Measurements from ENCODE around the gene MGAT5. TPM values are rescaled to one million over a fixed set of nuclear protein-coding genes. Genes with fewer than 3 reads are reported as not detected.

MGAT5 gene
- total RNA-seq, 1 experiment from 2014 or later = 34.0 TPM

- ATAC-seq = no peak
- intact Hi-C loops (cut with micrococcal nuclease) = no loop called here
- Histone ChIP-seq H3K27me3 (ENCODE audit: insufficient read depth, low read length) (no peaks in the 10 kb centered on the region), H3K4me1 (ENCODE audit: control insufficient read depth in 1 of 2, insufficient read depth in 2 of 2, low read length in 2 of 2) (no peaks in the 10 kb centered on the region), H3K9ac (ENCODE audit: low read length) (no peak overlapping the region), H3K9me2 (ENCODE audit: insufficient read depth) (no peaks in the 10 kb centered on the region), H3K4me3 (replicated peaks in 1 of 2; ENCODE audit: low read depth in 1 of 2, low read length in 2 of 2) (no peak overlapping the region), H3K27ac (ENCODE audit: low read depth, low read length) (no peak overlapping the region), H3K79me2 (ENCODE audit: insufficient read depth, low read length) (no peaks in the 10 kb centered on the region), H4K20me1 (ENCODE audit: insufficient read depth) (no peaks in the 10 kb centered on the region), H3K9me3 (ENCODE audit: control insufficient read depth in 1 of 2, insufficient read depth in 1 of 2, low read depth in 1 of 2, low read length in 2 of 2) (no peaks in the 10 kb centered on the region), H3K36me3 (ENCODE audit: control insufficient read depth in 1 of 2, insufficient read depth in 2 of 2, low read length in 2 of 2) (no peaks in the 10 kb centered on the region), H3K4me2 (ENCODE audit: low read length) (no peak overlapping the region), H2AFZ (ENCODE audit: low read depth, low read length, poor library complexity, severe bottlenecking) (no peak overlapping the region)
- TF ChIP-seq ATF3 (IDR thresholded peaks at IDR 0.05) (no peak), ELF1 (IDR thresholded peaks at IDR 0.05; ENCODE audit: borderline replicate concordance, low read depth) (no peak), SIN3A (IDR thresholded peaks at IDR 0.05; ENCODE audit: low read depth) (no peak), JUND (IDR thresholded peaks at IDR 0.05) (no peak), REST (IDR thresholded peaks at IDR 0.05; ENCODE audit: low read depth) (no peak), MAX (IDR thresholded peaks at IDR 0.05) (no peak)
- no TSS peak for BruUV-seq (replicated peaks)
- ChIA-PET RAD21 (ENCODE audit: low non-redundant PET in 1 of 2, low total read pairs in 2 of 2, uncharacterized antibody in 2 of 2, unreplicated experiment in 2 of 2) (no interaction called here), CTCF (no interaction called here), POLR2A (no interaction called here)
- no peak for DNase-seq (ENCODE audit: low read depth, low spot score)
Measured at GRCh38 chr2:134288814-134289213, 34.9 kb downstream of the MGAT5 start.

- no peaks in the 10 kb centered on the region for H4K20me1 ChIP-seq (ENCODE audit: insufficient read depth)
- RAD21 ChIA-PET (ENCODE audit: low non-redundant PET in 1 of 2, low total read pairs in 2 of 2, uncharacterized antibody in 2 of 2, unreplicated experiment in 2 of 2) = no interaction called here
- H3K9me3 ChIP-seq (ENCODE audit: control insufficient read depth in 1 of 2, insufficient read depth in 1 of 2, low read depth in 1 of 2, low read length in 2 of 2) = no peaks in the 10 kb centered on the region
- H3K27me3 ChIP-seq (ENCODE audit: insufficient read depth, low read length) = no peaks in the 10 kb centered on the region
- no peak overlapping the region for H3K4me2 ChIP-seq (ENCODE audit: low read length)
- no peak overlapping the region for H3K9ac ChIP-seq (ENCODE audit: low read length)
- no peak overlapping the region for H3K27ac ChIP-seq (ENCODE audit: low read depth, low read length)
- intact Hi-C loops (cut with micrococcal nuclease) = no loop called here
- DNase-seq (ENCODE audit: low read depth, low spot score) = no peak
- no peaks in the 10 kb centered on the region for H3K36me3 ChIP-seq (ENCODE audit: control insufficient read depth in 1 of 2, insufficient read depth in 2 of 2, low read length in 2 of 2)
- POLR2A ChIA-PET = no interaction called here
- H3K9me2 ChIP-seq (ENCODE audit: insufficient read depth) = no peaks in the 10 kb centered on the region
- H3K79me2 ChIP-seq (ENCODE audit: insufficient read depth, low read length) = no peaks in the 10 kb centered on the region
- no peaks in the 10 kb centered on the region for H3K4me1 ChIP-seq (ENCODE audit: control insufficient read depth in 1 of 2, insufficient read depth in 2 of 2, low read length in 2 of 2)
- no peak for TF ChIP-seq MAX (IDR thresholded peaks at IDR 0.05)
- TF ChIP-seq RAD21 (IDR thresholded peaks at IDR 0.05; ENCODE audit: low read depth) = no peak
- no peak for TF ChIP-seq EZH2phosphoT487 (IDR thresholded peaks at IDR 0.05; ENCODE audit: borderline replicate concordance)
- no peak for TF ChIP-seq POLR2A (IDR thresholded peaks at IDR 0.05; ENCODE audit: borderline replicate concordance, extremely low read depth, insufficient read depth, insufficient read length)
- TF ChIP-seq TCF7L2 (IDR thresholded peaks at IDR 0.05; ENCODE audit: borderline replicate concordance, extremely low read depth, insufficient read depth, insufficient read length) = no peak
- no peak for TF ChIP-seq EGR1 (IDR thresholded peaks at IDR 0.05; ENCODE audit: low read depth)
- no peak for TF ChIP-seq CBX3 (IDR thresholded peaks at IDR 0.05; ENCODE audit: low read depth)
- TF ChIP-seq ZNF274 (IDR thresholded peaks at IDR 0.05; ENCODE audit: low read depth, low read length) = no peak
- no peak for TF ChIP-seq ZFX (IDR thresholded peaks at IDR 0.05)
- no peak for TF ChIP-seq EZH2 (IDR thresholded peaks at IDR 0.05)
- no peak for ATAC-seq
- no peak overlapping the region for H2AFZ ChIP-seq (ENCODE audit: low read depth, low read length, poor library complexity, severe bottlenecking)
- no peak overlapping the region for H3K4me3 ChIP-seq (replicated peaks in 1 of 2; ENCODE audit: low read depth in 1 of 2, low read length in 2 of 2)
- CTCF ChIA-PET = no interaction called here
- BruUV-seq (replicated peaks) = no TSS peak
Measured at GRCh38 chr2:134289225-134289624, 35.4 kb downstream of the MGAT5 start.

Measured in HCT116 (cell line).